DND-41 (cell line): ENCODE results near the gene ZIC1.

Experiments
- ATAC-seq: fragments of 200-7000 bp; cut with Tn5 transposase; 3 replicates; pipeline ENCODE4 v1.9.1; 2021; ENCODE audit warnings: low read depth; ENCODE audit not compliant: insufficient read depth
- DNase-seq: peaks from one replicate; pipeline ENCODE4 v3.0.0-alpha.2; 2020
- H2AFZ ChIP-seq: 2 replicates; pipeline ENCODE4 v1.6.0; 2012; ENCODE audit warnings: low read depth, low read length
- H3K27ac ChIP-seq: 2 replicates; pipeline ENCODE4 v1.5.1; 2012; ENCODE audit warnings: low read length, inconsistent platforms
- H3K27me3 ChIP-seq: fragments of 200-600 bp; sonication (generic); 2 replicates; pipeline ENCODE4 v1.6.0; 2012; ENCODE audit warnings: low read length, mild to moderate bottlenecking, inconsistent platforms; ENCODE audit not compliant: insufficient read depth, poor library complexity
- H3K36me3 ChIP-seq: 2 replicates; pipeline ENCODE4 v1.5.1; 2012; ENCODE audit warnings: low read length, inconsistent platforms; ENCODE audit not compliant: insufficient read depth
- H3K4me1 ChIP-seq: 2 replicates; pipeline ENCODE4 v1.5.1; 2012; ENCODE audit warnings: mild to moderate bottlenecking, low read length; ENCODE audit not compliant: insufficient read depth
- H3K4me2 ChIP-seq: 2 replicates; pipeline ENCODE4 v1.6.0; 2012; ENCODE audit warnings: mild to moderate bottlenecking, moderate library complexity, low read length, inconsistent platforms; ENCODE audit not compliant: insufficient read depth
- H3K4me3 ChIP-seq, 2 experiments: fragments of 200-600 bp in 1 of 2; shearing (Covaris generic) in 1 of 2; 2 replicates each; pipeline ENCODE4 v1.5.1; 2012 to 2016; ENCODE audit warnings: inconsistent platforms in 2 of 2, low read length in 2 of 2, mild to moderate bottlenecking in 2 of 2, low read depth in 1 of 2, moderate library complexity in 1 of 2
- H3K79me2 ChIP-seq: 2 replicates; pipeline ENCODE4 v1.6.0; 2012; ENCODE audit warnings: low read length, inconsistent platforms; ENCODE audit not compliant: insufficient read depth
- H3K9ac ChIP-seq: 2 replicates; pipeline ENCODE4 v1.6.0; 2012; ENCODE audit warnings: low read depth, mild to moderate bottlenecking, inconsistent platforms, low read length, moderate library complexity
- H3K9me3 ChIP-seq: 2 replicates; pipeline ENCODE4 v1.5.1; 2012; ENCODE audit warnings: low read length, moderate library complexity, mild to moderate bottlenecking, inconsistent platforms; ENCODE audit not compliant: insufficient read depth, severe bottlenecking
- H4K20me1 ChIP-seq: 2 replicates; pipeline ENCODE4 v1.6.0; 2012; ENCODE audit warnings: low read length; ENCODE audit not compliant: insufficient read depth
- EZH2 ChIP-seq: IDR thresholded peaks from 3 replicates; pipeline ENCODE4 v1.6.1; 2012; ENCODE audit warnings: borderline replicate concordance, low read depth, mild to moderate bottlenecking, moderate library complexity, low read length, inconsistent platforms; ENCODE audit not compliant: severe bottlenecking
- TF ChIP-seq, protein P1 (sequence below): IDR thresholded peaks from 2 replicates; pipeline ENCODE4 v1.5.1; 2012; ENCODE audit warnings: borderline replicate concordance, low read length, moderate library complexity, mild to moderate bottlenecking; ENCODE audit not compliant: poor library complexity, severe bottlenecking; ENCODE audit errors: extremely low read depth

ZIC1 gene

DNA sequence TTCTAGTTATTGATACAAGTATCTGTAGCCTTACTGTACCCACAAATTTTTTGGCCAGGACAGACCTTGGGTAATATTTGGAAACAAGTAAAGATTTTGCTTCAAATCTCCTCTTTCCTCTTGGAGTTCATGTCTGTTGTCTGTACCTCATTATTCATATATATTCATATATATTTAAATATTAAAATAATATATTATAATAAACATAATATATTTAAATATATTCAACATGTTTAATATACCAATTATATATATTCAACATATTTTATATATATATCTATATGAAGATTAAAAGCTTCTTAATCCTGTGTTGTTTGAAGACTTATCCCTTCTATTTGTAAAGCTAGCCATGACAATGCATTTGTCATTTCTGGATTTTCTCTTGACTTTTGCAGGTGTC lies 38.1 kb downstream of the ZIC1 start:
- Histone ChIP-seq H3K4me2 (no peak overlapping the region), H3K27me3 (no peaks in the 10 kb centered on the region), H3K9me3 (no peaks in the 10 kb centered on the region), H4K20me1 (no peaks in the 10 kb centered on the region), H3K4me1 (no peaks in the 10 kb centered on the region), H3K36me3 (no peaks in the 10 kb centered on the region), H3K9ac (no peak overlapping the region), H3K79me2 (no peaks in the 10 kb centered on the region), H3K4me3 (no peak overlapping the region), H2AFZ (no peak overlapping the region), H3K27ac (no peak overlapping the region)
- DNase-seq (no peak), ATAC-seq (no peak)
- TF ChIP-seq, protein P1, sequence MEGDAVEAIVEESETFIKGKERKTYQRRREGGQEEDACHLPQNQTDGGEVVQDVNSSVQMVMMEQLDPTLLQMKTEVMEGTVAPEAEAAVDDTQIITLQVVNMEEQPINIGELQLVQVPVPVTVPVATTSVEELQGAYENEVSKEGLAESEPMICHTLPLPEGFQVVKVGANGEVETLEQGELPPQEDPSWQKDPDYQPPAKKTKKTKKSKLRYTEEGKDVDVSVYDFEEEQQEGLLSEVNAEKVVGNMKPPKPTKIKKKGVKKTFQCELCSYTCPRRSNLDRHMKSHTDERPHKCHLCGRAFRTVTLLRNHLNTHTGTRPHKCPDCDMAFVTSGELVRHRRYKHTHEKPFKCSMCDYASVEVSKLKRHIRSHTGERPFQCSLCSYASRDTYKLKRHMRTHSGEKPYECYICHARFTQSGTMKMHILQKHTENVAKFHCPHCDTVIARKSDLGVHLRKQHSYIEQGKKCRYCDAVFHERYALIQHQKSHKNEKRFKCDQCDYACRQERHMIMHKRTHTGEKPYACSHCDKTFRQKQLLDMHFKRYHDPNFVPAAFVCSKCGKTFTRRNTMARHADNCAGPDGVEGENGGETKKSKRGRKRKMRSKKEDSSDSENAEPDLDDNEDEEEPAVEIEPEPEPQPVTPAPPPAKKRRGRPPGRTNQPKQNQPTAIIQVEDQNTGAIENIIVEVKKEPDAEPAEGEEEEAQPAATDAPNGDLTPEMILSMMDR, result no peak
- TF ChIP-seq EZH2, result no peak

DNA sequence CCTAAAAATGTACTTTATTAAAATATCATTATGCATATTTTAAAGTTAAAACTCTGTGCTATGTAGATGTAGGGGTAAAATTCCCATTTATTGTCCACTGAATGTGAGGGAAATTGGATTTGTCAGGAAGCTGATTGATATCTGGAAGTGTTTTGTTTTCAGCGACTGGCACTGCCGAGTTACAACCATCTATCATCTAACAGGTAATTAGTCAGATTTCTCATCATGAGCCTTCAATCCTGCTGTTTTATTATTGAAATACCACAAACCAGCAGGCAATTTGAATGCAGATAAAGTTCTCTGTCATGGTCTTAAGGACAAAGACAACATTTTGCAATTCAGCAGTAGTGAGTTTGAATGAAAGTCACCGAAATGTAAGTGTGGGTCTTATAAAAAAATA lies 40.5 kb downstream of the ZIC1 start:
- Histone ChIP-seq H2AFZ (no peak overlapping the region), H3K79me2 (no peaks in the 10 kb centered on the region), H4K20me1 (no peaks in the 10 kb centered on the region), H3K27ac (no peak overlapping the region), H3K4me2 (no peak overlapping the region), H3K4me3 (no peak overlapping the region), H3K9ac (no peak overlapping the region), H3K4me1 (no peaks in the 10 kb centered on the region), H3K36me3 (no peaks in the 10 kb centered on the region), H3K9me3 (no peaks in the 10 kb centered on the region), H3K27me3 (no peaks in the 10 kb centered on the region)
- DNase-seq (no peak), ATAC-seq (no peak)
- TF ChIP-seq EZH2, result no peak
- TF ChIP-seq, protein P1, result no peak

DNA sequence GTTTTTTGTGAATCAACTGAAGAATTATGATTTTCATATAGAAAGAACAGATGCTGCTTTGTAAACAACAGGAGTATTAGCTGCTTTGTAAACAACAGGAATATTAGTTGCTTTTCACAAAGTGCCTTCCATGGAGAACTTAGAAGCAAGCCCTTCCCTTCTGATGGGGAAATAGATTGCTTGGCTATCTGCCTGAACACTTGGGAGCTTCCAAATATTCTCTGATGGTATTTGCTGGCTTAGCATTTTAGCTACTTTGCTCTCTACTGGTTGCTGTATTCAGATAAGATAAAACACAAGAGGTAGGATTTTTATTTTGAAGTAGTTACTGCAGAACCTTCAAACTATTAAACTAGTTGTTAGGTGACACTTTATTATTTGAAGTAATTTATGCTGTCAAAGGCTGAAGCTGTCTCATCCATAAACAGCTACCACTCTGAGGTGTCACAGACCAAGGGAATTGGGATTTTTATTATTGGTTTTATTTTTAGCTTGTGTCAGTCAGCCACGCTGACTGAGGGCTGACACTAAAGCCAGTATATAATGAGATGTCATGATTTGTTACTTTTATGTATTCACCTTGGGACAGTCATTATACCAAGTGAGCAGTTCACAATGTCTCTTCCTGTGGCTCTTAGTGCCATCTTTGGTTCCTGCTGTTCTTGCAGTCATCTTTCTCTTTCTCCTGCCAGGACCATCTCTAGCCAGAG lies 50.0 kb downstream of the ZIC1 start:
- no peaks in the 10 kb centered on the region for H4K20me1 ChIP-seq
- no peaks in the 10 kb centered on the region for H3K27me3 ChIP-seq
- no peak for TF ChIP-seq EZH2
- TF ChIP-seq, protein P1, result no peak
- DNase-seq (no peak), ATAC-seq (no peak)
- H3K4me2 ChIP-seq, result no peak overlapping the region
- H3K9me3 ChIP-seq, result no peaks in the 10 kb centered on the region
- no peaks in the 10 kb centered on the region for H3K4me1 ChIP-seq
- H2AFZ ChIP-seq, result no peak overlapping the region
- no peak overlapping the region for H3K27ac ChIP-seq
- no peak overlapping the region for H3K4me3 ChIP-seq
- H3K9ac ChIP-seq, result no peak overlapping the region
- no peaks in the 10 kb centered on the region for H3K79me2 ChIP-seq
- H3K36me3 ChIP-seq, result no peaks in the 10 kb centered on the region
